ENCODE results near the gene SAP130.

The SAP130 gene

GRCh38 chr2:128043041-128043440, 15.2 kb upstream of the SAP130 start:
- Histone ChIP-seq H4K20me1 (ENCODE audit: insufficient read depth, low read length) (no peaks in the 10 kb centered on the region), H3K9me3 (ENCODE audit: insufficient read depth, low read length, severe bottlenecking) (peaks cover 20% of the 10 kb centered on the region), H3K27ac (ENCODE audit: low read length) (no peak overlapping the region), H3K4me1 (ENCODE audit: insufficient read depth, low read length) (no peaks in the 10 kb centered on the region), H3K9ac (ENCODE audit: low read depth, low read length) (no peak overlapping the region), H3K27me3 (ENCODE audit: insufficient read depth, low read length, poor library complexity) (no peaks in the 10 kb centered on the region), H3K36me3 (ENCODE audit: insufficient read depth, low read length) (no peaks in the 10 kb centered on the region), H3K4me3 (ENCODE audit: low read depth in 1 of 2, low read length in 2 of 2) (no peak overlapping the region), H2AFZ (ENCODE audit: low read depth, low read length) (no peak overlapping the region), H3K79me2 (ENCODE audit: insufficient read depth, low read length) (no peaks in the 10 kb centered on the region), H3K4me2 (ENCODE audit: insufficient read depth, low read length) (no peak overlapping the region)
- no peak for TF ChIP-seq CTCF (IDR thresholded peaks at IDR 0.05; ENCODE audit: borderline replicate concordance, extremely low read depth, low read length, poor library complexity, severe bottlenecking)
- TF ChIP-seq EZH2 (IDR thresholded peaks at IDR 0.05; ENCODE audit: borderline replicate concordance, low read depth, low read length, severe bottlenecking) = no peak
- no peak for DNase-seq
- ATAC-seq (ENCODE audit: insufficient read depth, low read depth) = no peak

DNA sequence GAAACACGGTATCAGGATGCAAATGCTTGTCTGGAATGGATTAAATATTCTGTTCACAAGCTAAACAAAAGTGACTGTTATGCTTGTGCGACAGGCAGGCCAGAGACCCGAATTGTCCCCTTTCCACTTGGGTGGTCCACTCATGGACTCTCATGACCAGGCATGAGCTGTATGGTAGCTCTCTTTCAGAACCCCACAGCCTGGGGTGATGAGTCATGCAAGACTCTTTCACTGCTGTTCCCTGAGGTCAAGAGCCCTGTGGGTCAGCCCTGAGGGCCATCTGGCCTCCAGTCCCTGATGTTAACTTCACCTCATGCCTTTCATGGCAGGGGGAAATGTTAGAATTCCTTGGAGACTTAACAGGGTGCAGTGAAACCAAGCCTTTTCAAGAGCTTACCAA, 13.7 kb upstream of the SAP130 start:
- no peaks in the 10 kb centered on the region for H3K4me1 ChIP-seq (ENCODE audit: insufficient read depth, low read length)
- ATAC-seq (ENCODE audit: insufficient read depth, low read depth) (no peak), DNase-seq (no peak)
- H4K20me1 ChIP-seq (ENCODE audit: insufficient read depth, low read length) = no peaks in the 10 kb centered on the region
- no peak overlapping the region for H3K9ac ChIP-seq (ENCODE audit: low read depth, low read length)
- H3K27me3 ChIP-seq (ENCODE audit: insufficient read depth, low read length, poor library complexity) = no peaks in the 10 kb centered on the region
- no peak overlapping the region for H3K4me2 ChIP-seq (ENCODE audit: insufficient read depth, low read length)
- no peak overlapping the region for H3K4me3 ChIP-seq (ENCODE audit: low read depth in 1 of 2, low read length in 2 of 2)
- peaks cover 33% of the 10 kb centered on the region for H3K9me3 ChIP-seq (ENCODE audit: insufficient read depth, low read length, severe bottlenecking)
- H3K36me3 ChIP-seq (ENCODE audit: insufficient read depth, low read length) = no peaks in the 10 kb centered on the region
- no peak overlapping the region for H2AFZ ChIP-seq (ENCODE audit: low read depth, low read length)
- H3K79me2 ChIP-seq (ENCODE audit: insufficient read depth, low read length) = no peaks in the 10 kb centered on the region
- no peak for TF ChIP-seq EZH2 (IDR thresholded peaks at IDR 0.05; ENCODE audit: borderline replicate concordance, low read depth, low read length, severe bottlenecking)
- TF ChIP-seq CTCF (IDR thresholded peaks at IDR 0.05; ENCODE audit: borderline replicate concordance, extremely low read depth, low read length, poor library complexity, severe bottlenecking) = no peak
- no peak overlapping the region for H3K27ac ChIP-seq (ENCODE audit: low read length)

GRCh38 chr2:128040166-128040771, 12.4 kb upstream of the SAP130 start:
- TF ChIP-seq EZH2 (IDR thresholded peaks at IDR 0.05; ENCODE audit: borderline replicate concordance, low read depth, low read length, severe bottlenecking) (no peak), CTCF (IDR thresholded peaks at IDR 0.05; ENCODE audit: borderline replicate concordance, extremely low read depth, low read length, poor library complexity, severe bottlenecking) (no peak)
- no peak overlapping the region for H3K27ac ChIP-seq (ENCODE audit: low read length)
- DNase-seq (no peak), ATAC-seq (ENCODE audit: insufficient read depth, low read depth) (no peak)
- H2AFZ ChIP-seq (ENCODE audit: low read depth, low read length) = no peak overlapping the region
- no peaks in the 10 kb centered on the region for H3K4me1 ChIP-seq (ENCODE audit: insufficient read depth, low read length)
- H3K9ac ChIP-seq (ENCODE audit: low read depth, low read length) = no peak overlapping the region
- H4K20me1 ChIP-seq (ENCODE audit: insufficient read depth, low read length) = no peaks in the 10 kb centered on the region
- no peak overlapping the region for H3K4me2 ChIP-seq (ENCODE audit: insufficient read depth, low read length)
- H3K4me3 ChIP-seq (ENCODE audit: low read depth in 1 of 2, low read length in 2 of 2) = no peak overlapping the region
- H3K79me2 ChIP-seq (ENCODE audit: insufficient read depth, low read length) = no peaks in the 10 kb centered on the region
- peaks cover 38% of the 10 kb centered on the region for H3K9me3 ChIP-seq (ENCODE audit: insufficient read depth, low read length, severe bottlenecking)
- H3K27me3 ChIP-seq (ENCODE audit: insufficient read depth, low read length, poor library complexity) = no peaks in the 10 kb centered on the region
- H3K36me3 ChIP-seq (ENCODE audit: insufficient read depth, low read length) = no peaks in the 10 kb centered on the region

All from DND-41 (cell line).